ENCODE results near the gene PNPLA7. TPM values are rescaled to one million over a fixed set of nuclear protein-coding genes. Genes with fewer than 3 reads are reported as not detected.

PNPLA7 gene
- total RNA-seq, 3 donors from 2014 or later (not counting 1 experiment from before 2014, with no cell fraction given), result 4.3 to 6.4 (median 4.9) TPM

- no peak overlapping the region for H3K27ac ChIP-seq (ENCODE audit: low read length)
- no peak for TF ChIP-seq CTCF (IDR thresholded peaks at IDR 0.05)
- peaks cover 0 to 3% of the 10 kb centered on the region in 2 donors for H3K27me3 Mint-ChIP-seq (ENCODE audit: low read depth in 2 of 2)
- H3K27me3 ChIP-seq (ENCODE audit: control insufficient read depth, insufficient read depth, low read length), result no peaks in the 10 kb centered on the region
- peak overlapping the region in 1 of 2 donors; percentile 33 for H3K27ac Mint-ChIP-seq
- ATAC-seq (no peak), DNase-seq (peak in 1 of 2 donors; percentile 44)
- no peaks in the 10 kb centered on the region for H3K9me3 Mint-ChIP-seq
- H3K9me3 ChIP-seq (ENCODE audit: control insufficient read depth, insufficient read depth, low read length), result no peaks in the 10 kb centered on the region
- intact Hi-C loops (cut with micrococcal nuclease), result no loop called here
- peaks cover 67% of the 10 kb centered on the region for H3K4me1 ChIP-seq (ENCODE audit: control insufficient read depth, insufficient read depth, low read length)
- 93% methylated on average over 36 of the region's 36 CpGs for WGBS (ENCODE audit: insufficient coverage)
- H3K36me3 ChIP-seq (ENCODE audit: control insufficient read depth, insufficient read depth, low read length), result no peaks in the 10 kb centered on the region
- H3K4me1 Mint-ChIP-seq, result peaks cover 15 to 51% of the 10 kb centered on the region in 2 donors
- no peak overlapping the region for H3K4me3 ChIP-seq (ENCODE audit: low read length)
- peak overlapping the region; percentile 28 for H3K4me3 Mint-ChIP-seq
- H3K36me3 Mint-ChIP-seq, result no peaks in the 10 kb centered on the region
These were observed 100.9 kb downstream of the PNPLA7 start for GRCh38 chr9:137449081-137449844.

GRCh38 chr9:137448602-137448962, 101.6 kb downstream of the PNPLA7 start:
- no peak for TF ChIP-seq CTCF (IDR thresholded peaks at IDR 0.05)
- 95% methylated on average over 16 of the region's 16 CpGs for WGBS (ENCODE audit: insufficient coverage)
- H3K9me3 ChIP-seq (ENCODE audit: control insufficient read depth, insufficient read depth, low read length), result no peaks in the 10 kb centered on the region
- no peaks in the 10 kb centered on the region for H3K27me3 ChIP-seq (ENCODE audit: control insufficient read depth, insufficient read depth, low read length)
- DNase-seq, result no peak
- Mint-ChIP-seq H3K4me3 (no peak overlapping the region), H3K9me3 (no peaks in the 10 kb centered on the region), H3K36me3 (no peaks in the 10 kb centered on the region), H3K4me1 (peaks cover 15 to 48% of the 10 kb centered on the region in 2 donors), H3K27me3 (ENCODE audit: low read depth in 2 of 2) (peaks cover 0 to 5% of the 10 kb centered on the region in 2 donors), H3K27ac (no peak overlapping the region)
- intact Hi-C loops (cut with micrococcal nuclease), result no loop called here
- no peaks in the 10 kb centered on the region for H3K36me3 ChIP-seq (ENCODE audit: control insufficient read depth, insufficient read depth, low read length)
- no peak overlapping the region for H3K4me3 ChIP-seq (ENCODE audit: low read length)
- H3K27ac ChIP-seq (ENCODE audit: low read length), result no peak overlapping the region
- ATAC-seq, result no peak
- H3K4me1 ChIP-seq (ENCODE audit: control insufficient read depth, insufficient read depth, low read length), result peaks cover 62% of the 10 kb centered on the region

GRCh38 chr9:137447722-137448601, 102.2 kb downstream of the PNPLA7 start:
- no peaks in the 10 kb centered on the region for H3K36me3 Mint-ChIP-seq
- no peak overlapping the region for H3K27ac Mint-ChIP-seq
- intact Hi-C loops (cut with micrococcal nuclease), result no loop called here
- DNase-seq, result no peak
- Histone ChIP-seq H3K36me3 (ENCODE audit: control insufficient read depth, insufficient read depth, low read length) (no peaks in the 10 kb centered on the region), H3K4me1 (ENCODE audit: control insufficient read depth, insufficient read depth, low read length) (peaks cover 56% of the 10 kb centered on the region), H3K4me3 (ENCODE audit: low read length) (no peak overlapping the region), H3K27me3 (ENCODE audit: control insufficient read depth, insufficient read depth, low read length) (no peaks in the 10 kb centered on the region), H3K9me3 (ENCODE audit: control insufficient read depth, insufficient read depth, low read length) (no peaks in the 10 kb centered on the region), H3K27ac (ENCODE audit: low read length) (no peak overlapping the region)
- no peaks in the 10 kb centered on the region for H3K9me3 Mint-ChIP-seq
- no peak for ATAC-seq
- H3K27me3 Mint-ChIP-seq (ENCODE audit: low read depth in 2 of 2), result peaks cover 0 to 7% of the 10 kb centered on the region in 2 donors
- H3K4me1 Mint-ChIP-seq, result peaks cover 15 to 45% of the 10 kb centered on the region in 2 donors
- no peak overlapping the region for H3K4me3 Mint-ChIP-seq
- 95% methylated on average over 27 of the region's 27 CpGs for WGBS (ENCODE audit: insufficient coverage)
- no peak for TF ChIP-seq CTCF (IDR thresholded peaks at IDR 0.05)
